H9 (cell line): ENCODE measurements around the gene TOMM70. TPM values are rescaled to one million over a fixed set of nuclear protein-coding genes. Genes with fewer than 3 reads are reported as not detected.

Experiments used
- DNase-seq: peaks from one replicate; pipeline ENCODE4 v3.0.0-alpha.2; 2017
- H2AFZ ChIP-seq: one replicate; pipeline ENCODE4 v1.6.1; 2013; ENCODE audit warnings: mild to moderate bottlenecking, low read length, control low read depth, moderate library complexity
- H2AK5ac ChIP-seq: 2 replicates; pipeline ENCODE4 v1.6.1; 2013; ENCODE audit warnings: low read length, control low read depth, mixed read lengths; ENCODE audit not compliant: insufficient read length
- H2BK120ac ChIP-seq: one replicate; pipeline ENCODE4 v1.6.1; 2013; ENCODE audit warnings: low read depth, mild to moderate bottlenecking, low read length, control low read depth, inconsistent platforms; ENCODE audit not compliant: poor library complexity, severe bottlenecking
- H2BK12ac ChIP-seq: 2 replicates; pipeline ENCODE4 v1.6.1; 2013; ENCODE audit warnings: low read length, control low read depth, mixed read lengths, low read depth; ENCODE audit not compliant: insufficient read length
- H2BK15ac ChIP-seq: 2 replicates; pipeline ENCODE4 v1.6.1; 2013; ENCODE audit warnings: low read depth, low read length, control low read depth
- H2BK20ac ChIP-seq: one replicate; pipeline ENCODE4 v1.6.1; 2013; ENCODE audit warnings: low read depth, mild to moderate bottlenecking, low read length, control low read depth, inconsistent platforms; ENCODE audit not compliant: poor library complexity, severe bottlenecking
- H2BK5ac ChIP-seq: 2 replicates; pipeline ENCODE4 v1.6.1; 2013; ENCODE audit warnings: low read length, control low read depth, mixed read lengths; ENCODE audit not compliant: insufficient read length
- H3K14ac ChIP-seq: 2 replicates; pipeline ENCODE4 v1.6.1; 2013; ENCODE audit warnings: low read length, control low read depth; ENCODE audit not compliant: insufficient read depth
- H3K18ac ChIP-seq: 2 replicates; pipeline ENCODE4 v1.6.1; 2013; ENCODE audit warnings: low read depth, mild to moderate bottlenecking, mixed read lengths, low read length, control low read depth; ENCODE audit not compliant: insufficient read length
- H3K23ac ChIP-seq: 2 replicates; pipeline ENCODE4 v1.6.1; 2013; ENCODE audit warnings: low read length, control low read depth, mixed read lengths, low read depth; ENCODE audit not compliant: insufficient read length
- H3K23me2 ChIP-seq: 2 replicates; pipeline ENCODE4 v1.6.1; 2013; ENCODE audit warnings: low read depth, mild to moderate bottlenecking, mixed read lengths, low read length, control low read depth; ENCODE audit not compliant: insufficient read length, poor library complexity, severe bottlenecking
- H3K27ac ChIP-seq: 2 replicates; pipeline ENCODE4 v1.5.1; 2013; ENCODE audit warnings: low read length, control low read depth, mixed read lengths, low read depth; ENCODE audit not compliant: insufficient read length
- H3K27me3 ChIP-seq: 2 replicates; pipeline ENCODE4 v1.6.1; 2013; ENCODE audit warnings: low read length, control low read depth, inconsistent platforms; ENCODE audit not compliant: insufficient read depth
- H3K4ac ChIP-seq: 2 replicates; pipeline ENCODE4 v1.6.1; 2013; ENCODE audit warnings: low read depth, mild to moderate bottlenecking, control low read depth, inconsistent platforms, low read length, moderate library complexity
- H3K4me1 ChIP-seq: 2 replicates; pipeline ENCODE4 v1.6.1; 2013; ENCODE audit warnings: low read length, control low read depth, inconsistent platforms; ENCODE audit not compliant: insufficient read depth
- H3K4me2 ChIP-seq: 2 replicates; pipeline ENCODE4 v1.6.1; 2013; ENCODE audit warnings: low read length, control low read depth, mixed read lengths; ENCODE audit not compliant: insufficient read length, insufficient read depth
- H3K56ac ChIP-seq: 2 replicates; pipeline ENCODE4 v1.6.1; 2013; ENCODE audit warnings: low read depth, mild to moderate bottlenecking, mixed read lengths, low read length, control low read depth; ENCODE audit not compliant: insufficient read length
- H3K79me1 ChIP-seq: 2 replicates; pipeline ENCODE4 v1.6.1; 2013; ENCODE audit warnings: low read depth, mild to moderate bottlenecking, moderate library complexity, low read length, control low read depth, inconsistent platforms; ENCODE audit not compliant: insufficient read depth, poor library complexity, severe bottlenecking
- H3K79me2 ChIP-seq: 2 replicates; pipeline ENCODE4 v1.6.1; 2013; ENCODE audit warnings: low read length, control low read depth, inconsistent platforms; ENCODE audit not compliant: insufficient read depth
- H3K9ac ChIP-seq: 2 replicates; pipeline ENCODE4 v1.6.1; 2013; ENCODE audit warnings: low read length, control low read depth, mixed read lengths; ENCODE audit not compliant: insufficient read length; ENCODE audit errors: extremely low read depth
- H3K9me3 ChIP-seq: one replicate; pipeline ENCODE4 v1.6.1; 2013; ENCODE audit warnings: low read depth, low read length, inconsistent platforms; ENCODE audit not compliant: control insufficient read depth
- H3T11ph ChIP-seq: one replicate; pipeline ENCODE4 v1.6.1; 2013; ENCODE audit warnings: mild to moderate bottlenecking, low read length, control low read depth, inconsistent platforms
- H4K20me1 ChIP-seq: one replicate; pipeline ENCODE4 v1.6.1; 2013; ENCODE audit not compliant: control insufficient read depth, insufficient read length, insufficient read depth
- H4K5ac ChIP-seq: 2 replicates; pipeline ENCODE4 v1.6.1; 2013; ENCODE audit warnings: low read depth, mild to moderate bottlenecking, mixed read lengths, low read length, control low read depth; ENCODE audit not compliant: insufficient read length
- H4K8ac ChIP-seq: replicated peaks from 2 replicates; pipeline ENCODE4 v1.6.1; 2013; ENCODE audit warnings: low read length, control low read depth, mixed read lengths, low read depth; ENCODE audit not compliant: insufficient read length
- H4K91ac ChIP-seq: 2 replicates; pipeline ENCODE4 v1.6.1; 2013; ENCODE audit warnings: low read depth, mild to moderate bottlenecking, moderate library complexity, mixed read lengths, low read length, control low read depth; ENCODE audit not compliant: insufficient read length
- H3K27ac Mint-ChIP-seq, 3 experiments: 2 replicates in 2 of 3; 3 replicates in 1 of 3; pipeline ENCODE4 v1.8.0; 2020 to 2021; ENCODE audit warnings: mixed read lengths in 3 of 3, mild to moderate bottlenecking in 1 of 3, moderate library complexity in 1 of 3
- H3K27me3 Mint-ChIP-seq: 2 replicates; pipeline ENCODE4 v1.8.0; 2021; ENCODE audit warnings: low read depth, mild to moderate bottlenecking, moderate library complexity, mixed read lengths
- H3K36me3 Mint-ChIP-seq, 3 experiments: 2 replicates in 2 of 3; 3 replicates in 1 of 3; pipeline ENCODE4 v1.8.0; 2020 to 2021; ENCODE audit warnings: low read depth in 3 of 3, mixed read lengths in 3 of 3; ENCODE audit not compliant: insufficient read depth in 1 of 3
- H3K4me1 Mint-ChIP-seq, 2 experiments: 2 replicates each; pipeline ENCODE4 v1.8.0; 2020; ENCODE audit warnings: mixed read lengths in 2 of 2
- H3K4me3 Mint-ChIP-seq, 2 experiments: 2 replicates in 1 of 2; 3 replicates in 1 of 2; pipeline ENCODE4 v1.8.0; 2020 to 2021; ENCODE audit warnings: mild to moderate bottlenecking in 2 of 2, mixed read lengths in 2 of 2, moderate library complexity in 1 of 2
- H3K9me3 Mint-ChIP-seq, 2 experiments: 2 replicates in 1 of 2; 3 replicates in 1 of 2; pipeline ENCODE4 v1.8.0; 2020; ENCODE audit warnings: mild to moderate bottlenecking in 2 of 2, mixed read lengths in 2 of 2, moderate library complexity in 1 of 2
- CTCF ChIP-seq: fragments of 200-600 bp; sonication (generic); conservative IDR thresholded peaks from 3 replicates; pipeline ENCODE4 v1.8.0; 2021; ENCODE audit warnings: antibody characterized with exemption, mild to moderate bottlenecking
- WGBS: extraction: QIAGEN DNeasy Blood & Tissue Kit; methylation state at CpG from one replicate; pipeline ENCODE4 v1.1.7; 2013; ENCODE audit warnings: missing lambda C conversion rate, low lambda C conversion rate, mixed read lengths; ENCODE audit not compliant: insufficient read length; ENCODE audit errors: extremely low coverage; 5-methylcytosine and 5-hydroxymethylcytosine counted together
- total RNA-seq: library from RNA; stranded (reverse); gene quantifications from 2 replicates; pipeline ENCODE4 v1.2.1, GENCODE V29; 2021

Gene TOMM70
- total RNA-seq, 1 experiment from 2014 or later = 53.0 TPM

GRCh38 chr3:100360757-100361496, 40.0 kb downstream of the TOMM70 start:
- peaks cover 15 to 46% (median 45%) of the 10 kb centered on the region in 3 experiments; a peak in 6 of 7 replicates for H3K36me3 Mint-ChIP-seq
- no CpG with 5 or more reads among the region's 4 CpGs for WGBS

More at GRCh38 chr3:100360757-100361496, 40.0 kb downstream of the TOMM70 start:
- Histone ChIP-seq H2BK5ac (no peak overlapping the region), H2BK20ac (no peak overlapping the region), H3K79me2 (no peaks in the 10 kb centered on the region), H4K91ac (no peak overlapping the region), H3K9me3 (no peaks in the 10 kb centered on the region), H3K27me3 (no peaks in the 10 kb centered on the region), H3K4me2 (no peak overlapping the region), H2BK12ac (no peak overlapping the region), H3K23me2 (no peaks in the 10 kb centered on the region), H2AK5ac (no peak overlapping the region), H3K4me1 (no peaks in the 10 kb centered on the region), H3K56ac (no peak overlapping the region), H2BK120ac (no peak overlapping the region), H3K27ac (no peak overlapping the region), H3K14ac (no peak overlapping the region), H4K8ac (no peak overlapping the region), H2BK15ac (no peak overlapping the region), H3K9ac (no peak overlapping the region), H3K4ac (no peak overlapping the region), H3K23ac (no peak overlapping the region), H4K5ac (no peak overlapping the region), H3T11ph (no peak overlapping the region), H3K18ac (no peak overlapping the region), H3K79me1 (no peaks in the 10 kb centered on the region), H4K20me1 (no peaks in the 10 kb centered on the region), H2AFZ (no peak overlapping the region)
- Mint-ChIP-seq H3K4me1 (no peaks in the 10 kb centered on the region), H3K27ac (no peak overlapping the region; a peak in 1 of 7 replicates), H3K27me3 (no peaks in the 10 kb centered on the region), H3K9me3 (peaks cover 0 to 3% of the 10 kb centered on the region in 2 experiments; a peak in 1 of 5 replicates), H3K4me3 (no peak overlapping the region)
- TF ChIP-seq CTCF = no peak
- DNase-seq = no peak
